Erythroblast (primary cell): Measurements from ENCODE around the gene GPR137.

ENCODE experiments used
- GATA1 ChIP-seq: IDR thresholded peaks from 2 replicates; pipeline ENCODE4 v1.6.1; 2011; ENCODE audit warnings: low read depth, mild to moderate bottlenecking, control low read depth, low read length, moderate library complexity
- POLR2A ChIP-seq: IDR thresholded peaks from 2 replicates; pipeline ENCODE4 v1.6.1; 2011; ENCODE audit warnings: mild to moderate bottlenecking, low read length

GRCh38 chr11:64253481-64253880, 32.2 kb upstream of the GPR137 start:
- no peak for TF ChIP-seq POLR2A
- TF ChIP-seq GATA1 = no peak
